ENCODE data around the gene NPAP1.
"Not testable (repeated sequence)": the region's sequence is repeated elsewhere in the genome, so short reads cannot be mapped to it uniquely, and the experiment has no call there.

The NPAP1 gene

GRCh38 chr15:24675332-24676144 is at the start of gene NPAP1:
Gene NPAP1, plus strand, starts transcription at chr15:24675775. Its CDS starts 93 bp downstream, at chr15:24675868.
- DNase-seq (ENCODE audit: low read depth in 2 of 2) = no peak

GRCh38 chr15:24627443-24627842 is 48.1 kb upstream of the NPAP1 start:
- no peak for DNase-seq (ENCODE audit: low read depth in 2 of 2)

GRCh38 chr15:24633082-24633481 is 42.5 kb upstream of the NPAP1 start:
- DNase-seq (ENCODE audit: low read depth in 2 of 2) = no peak

GRCh38 chr15:24639412-24639811 is 36.2 kb upstream of the NPAP1 start:
- not testable (repeated sequence) for DNase-seq (ENCODE audit: low read depth in 2 of 2)

- DNase-seq (ENCODE audit: low read depth in 2 of 2) = no peak
Measured at GRCh38 chr15:24645627-24646026, 29.9 kb upstream of the NPAP1 start.

GRCh38 chr15:24659622-24660021 is 16.0 kb upstream of the NPAP1 start:
- DNase-seq (ENCODE audit: low read depth in 2 of 2) = no peak

GRCh38 chr15:24662991-24663390 is 12.6 kb upstream of the NPAP1 start:
- no peak for DNase-seq (ENCODE audit: low read depth in 2 of 2)

- no peak for DNase-seq (ENCODE audit: low read depth in 2 of 2)
Measured at GRCh38 chr15:24676431-24676830, 856 bp downstream of the NPAP1 start.

GRCh38 chr15:24678485-24678884 is 2.9 kb downstream of the NPAP1 start:
- no peak for DNase-seq (ENCODE audit: low read depth in 2 of 2)

- DNase-seq (ENCODE audit: low read depth in 2 of 2) = no peak
Measured at GRCh38 chr15:24682002-24682401, 6.4 kb downstream of the NPAP1 start.

GRCh38 chr15:24682905-24683304 is 7.3 kb downstream of the NPAP1 start:
- not testable (repeated sequence) for DNase-seq (ENCODE audit: low read depth in 2 of 2)

- no peak for DNase-seq (ENCODE audit: low read depth in 2 of 2)
Measured at GRCh38 chr15:24683736-24684135, 8.2 kb downstream of the NPAP1 start.

GRCh38 chr15:24684313-24684712 is 8.7 kb downstream of the NPAP1 start:
- DNase-seq (ENCODE audit: low read depth in 2 of 2) = no peak

GRCh38 chr15:24696201-24696600 is 20.6 kb downstream of the NPAP1 start:
- DNase-seq (ENCODE audit: low read depth in 2 of 2) = no peak

GRCh38 chr15:24696842-24697241 is 21.3 kb downstream of the NPAP1 start:
- no peak for DNase-seq (ENCODE audit: low read depth in 2 of 2)

- DNase-seq (ENCODE audit: low read depth in 2 of 2) = no peak
Measured at GRCh38 chr15:24718289-24719082, 42.9 kb downstream of the NPAP1 start.

GRCh38 chr15:24729760-24730159 is 54.2 kb downstream of the NPAP1 start:
- DNase-seq (ENCODE audit: low read depth in 2 of 2) = no peak
